BLaER1 treated with 17β-estradiol and CSF1 and Interleukin-3, amounts not matched to agents 10 nM and 100 nM (cell line): ENCODE results near the gene NUP62CL.

Experiments
- H3K27ac ChIP-seq, 11 experiments: shearing (Covaris generic); formaldehyde crosslinking; 2 replicates each; pipeline ENCODE4 v1.8.1; 2022
- H3K27me3 ChIP-seq, 11 experiments: shearing (Covaris generic); formaldehyde crosslinking; 2 replicates each; pipeline ENCODE4 v1.8.1; 2022
- H3K36me3 ChIP-seq, 11 experiments: shearing (Covaris generic); formaldehyde crosslinking; 2 replicates each; pipeline ENCODE4 v1.8.1; 2022
- H3K4me1 ChIP-seq, 10 experiments: shearing (Covaris generic); formaldehyde crosslinking; 2 replicates each; pipeline ENCODE4 v1.8.1; 2022
- H3K4me2 ChIP-seq, 11 experiments: shearing (Covaris generic); formaldehyde crosslinking; 2 replicates each; pipeline ENCODE4 v1.8.1; 2022
- H3K4me3 ChIP-seq, 10 experiments: shearing (Covaris generic); formaldehyde crosslinking; 2 replicates each; pipeline ENCODE4 v1.8.1; 2022
- H3K9ac ChIP-seq, 11 experiments: shearing (Covaris generic); formaldehyde crosslinking; 2 replicates each; pipeline ENCODE4 v1.8.1; 2022
- H3K9me3 ChIP-seq, 11 experiments: shearing (Covaris generic); formaldehyde crosslinking; replicated peaks in 1 of 11; 2 replicates each; pipeline ENCODE4 v1.8.1; 2022
- H4K20me1 ChIP-seq, 11 experiments: shearing (Covaris generic); formaldehyde crosslinking; 2 replicates each; pipeline ENCODE4 v1.8.1; 2022
- Cebpa-rat ChIP-seq, 11 experiments: shearing (Covaris generic); IDR thresholded peaks; 2 replicates each; pipeline ENCODE4 v1.8.1; 2022

The NUP62CL gene, protein sequence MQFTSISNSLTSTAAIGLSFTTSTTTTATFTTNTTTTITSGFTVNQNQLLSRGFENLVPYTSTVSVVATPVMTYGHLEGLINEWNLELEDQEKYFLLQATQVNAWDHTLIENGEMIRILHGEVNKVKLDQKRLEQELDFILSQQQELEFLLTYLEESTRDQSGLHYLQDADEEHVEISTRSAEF

DNA sequence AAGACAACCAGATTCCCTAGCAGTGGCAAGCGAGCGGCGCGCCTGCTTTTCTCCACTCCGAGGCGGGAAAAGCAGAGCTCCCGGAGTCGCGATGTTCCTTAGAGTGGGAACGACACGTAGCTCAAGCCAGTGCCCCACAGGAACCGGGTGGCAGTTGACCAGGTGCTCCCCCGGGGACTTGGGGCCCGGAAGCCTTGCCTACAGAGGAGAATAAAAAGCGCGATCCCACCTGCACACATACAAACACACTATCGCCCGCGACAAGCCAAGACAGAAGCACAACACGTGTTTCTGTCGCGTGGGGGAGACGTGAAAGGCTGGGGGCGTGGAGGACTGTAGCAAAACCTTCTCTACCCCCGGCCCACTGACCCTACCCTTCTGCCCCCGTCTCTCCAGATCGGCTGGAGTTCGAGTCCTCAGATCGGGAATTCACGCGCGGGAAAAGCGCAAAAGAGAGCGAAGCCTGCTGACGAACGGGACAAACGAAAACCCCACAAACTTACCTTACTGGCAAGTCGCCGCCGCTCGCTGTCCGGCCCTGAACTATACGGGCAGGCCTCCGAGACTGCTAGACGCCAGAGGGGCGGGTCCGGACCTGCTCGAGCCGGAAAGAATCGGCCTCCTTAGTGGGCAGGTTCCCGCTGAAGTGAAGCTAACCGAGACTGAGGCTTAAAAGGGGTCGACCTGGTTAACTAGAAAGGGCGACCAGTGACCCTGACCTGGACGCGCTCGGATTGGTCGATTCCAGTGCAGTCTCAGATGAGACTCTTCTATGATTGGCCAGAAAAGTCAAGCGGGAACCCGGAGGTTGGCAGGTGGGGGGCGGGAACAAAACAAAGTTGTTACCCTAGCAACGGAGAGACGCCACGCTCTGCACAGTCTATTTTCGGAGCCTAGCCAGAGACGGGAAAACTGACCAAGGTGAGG, at the start of gene NUP62CL, which contains the start of gene DNAAF6:
TSS of gene NUP62CL (minus strand) at position 664 of the 927 bp plus-strand sequence. CDS start 31,287 bp downstream, outside the sequence.
TSS of gene DNAAF6 (plus strand) at position 842 of the 927 bp plus-strand sequence. CDS start 6,265 bp downstream, outside the sequence.
- H3K9me3 ChIP-seq: peaks cover 0 to 11% (median 0%) of the 10 kb centered on the region in 11 experiments; a peak in 5 of 22 replicates
- H3K4me3 ChIP-seq: peak within 1 kb of the TSS; percentile 51 to 74 (median 64)
- H3K27ac ChIP-seq: peak within 1 kb of the TSS in 1 of 11 experiments; percentile 48; a peak in 1 of 22 replicates
- peaks cover 0 to 7% (median 0%) of the 10 kb centered on the region in 10 experiments; a peak in 3 of 20 replicates for H3K4me1 ChIP-seq
- no peak for TF ChIP-seq Cebpa-rat (IDR thresholded peaks at IDR 0.05)
- H3K36me3 ChIP-seq: no peaks in the 10 kb centered on the region
- H3K9ac ChIP-seq: peak within 1 kb of the TSS; percentile 46 to 71 (median 62); a peak in 21 of 22 replicates
- H3K27me3 ChIP-seq: peaks cover 20 to 79% (median 74%) of the 10 kb centered on the region in 11 experiments
- H4K20me1 ChIP-seq: peaks cover 0 to 3% (median 0%) of the 10 kb centered on the region in 11 experiments; a peak in 1 of 22 replicates
- peak within 1 kb of the TSS; percentile 77 to 90 (median 84) for H3K4me2 ChIP-seq

- peaks cover 0 to 17% (median 4%) of the 10 kb centered on the region in 10 experiments; a peak in 9 of 20 replicates for H3K4me1 ChIP-seq
- H3K36me3 ChIP-seq: no peaks in the 10 kb centered on the region
- peak overlapping the region in 2 of 11 experiments; percentile 7 to 19; a peak in 1 of 22 replicates for H3K27ac ChIP-seq
- peaks cover 45 to 99% (median 88%) of the 10 kb centered on the region in 11 experiments for H3K27me3 ChIP-seq
- H3K9ac ChIP-seq: no peak overlapping the region
- H3K9me3 ChIP-seq: no peaks in the 10 kb centered on the region
- peak overlapping the region in 4 of 11 experiments; percentile 31 to 67 (median 57); a peak in 8 of 22 replicates for H3K4me2 ChIP-seq
- no peaks in the 10 kb centered on the region for H4K20me1 ChIP-seq
- no peak overlapping the region for H3K4me3 ChIP-seq
- no peak for TF ChIP-seq Cebpa-rat (IDR thresholded peaks at IDR 0.05)
These were observed 22.2 kb upstream of the NUP62CL start for GRCh38 chrX:107228486-107228819.

DNA sequence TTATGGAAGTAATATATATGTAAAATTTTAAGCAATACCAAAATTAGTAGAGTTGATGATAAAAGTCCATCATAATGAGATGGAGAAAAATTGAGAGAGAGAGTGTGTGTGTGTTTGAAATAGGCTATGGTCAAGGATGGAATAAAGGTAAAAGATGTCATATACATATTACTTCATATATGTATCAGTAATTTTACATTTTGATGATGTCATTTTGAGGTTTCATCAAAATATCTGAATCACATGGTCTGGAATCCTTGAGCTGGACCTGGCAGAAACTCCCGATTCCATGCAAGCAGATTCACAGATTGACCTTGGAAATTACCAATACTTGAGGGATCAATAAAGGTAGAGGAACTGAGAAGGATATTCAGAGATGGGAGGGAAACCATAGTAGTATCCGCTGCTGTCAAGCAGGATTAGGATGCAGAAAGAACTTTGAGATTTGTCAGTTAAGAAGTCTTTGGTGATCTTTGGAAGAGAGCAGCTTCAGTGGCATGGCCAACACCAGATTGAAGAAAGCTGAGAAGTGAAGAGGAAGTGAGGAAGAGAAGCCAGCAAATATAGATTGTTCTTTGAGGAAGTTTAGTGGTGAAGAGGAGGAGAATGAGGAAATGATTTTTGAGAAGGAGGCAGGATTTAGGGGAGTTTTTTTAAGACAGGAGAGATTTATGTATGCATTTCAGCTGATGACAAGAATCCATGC, 21.7 kb upstream of the NUP62CL start:
- no peak overlapping the region for H3K9ac ChIP-seq
- H3K27ac ChIP-seq: no peak overlapping the region
- H3K27me3 ChIP-seq: peaks cover 45 to 99% (median 88%) of the 10 kb centered on the region in 11 experiments
- H4K20me1 ChIP-seq: no peaks in the 10 kb centered on the region
- peaks cover 0 to 17% (median 4%) of the 10 kb centered on the region in 10 experiments; a peak in 9 of 20 replicates for H3K4me1 ChIP-seq
- H3K9me3 ChIP-seq: no peaks in the 10 kb centered on the region
- H3K4me3 ChIP-seq: no peak overlapping the region
- H3K4me2 ChIP-seq: peak overlapping the region in 3 of 11 experiments; percentile 22 to 67 (median 67); a peak in 5 of 22 replicates
- H3K36me3 ChIP-seq: no peaks in the 10 kb centered on the region
- no peak for TF ChIP-seq Cebpa-rat (IDR thresholded peaks at IDR 0.05)

- no peaks in the 10 kb centered on the region for H4K20me1 ChIP-seq
- H3K27ac ChIP-seq: no peak overlapping the region
- no peak overlapping the region for H3K4me3 ChIP-seq
- no peak overlapping the region for H3K9ac ChIP-seq
- H3K36me3 ChIP-seq: no peaks in the 10 kb centered on the region
- H3K27me3 ChIP-seq: peaks cover 37 to 99% (median 90%) of the 10 kb centered on the region in 11 experiments
- H3K4me1 ChIP-seq: peaks cover 0 to 17% (median 4%) of the 10 kb centered on the region in 10 experiments; a peak in 9 of 20 replicates
- no peak for TF ChIP-seq Cebpa-rat (IDR thresholded peaks at IDR 0.05)
- H3K4me2 ChIP-seq: no peak overlapping the region
- no peaks in the 10 kb centered on the region for H3K9me3 ChIP-seq
These were observed 20.5 kb upstream of the NUP62CL start for GRCh38 chrX:107226757-107227156.

GRCh38 chrX:107213477-107213876, 7.2 kb upstream of the NUP62CL start:
- no peaks in the 10 kb centered on the region for H3K4me1 ChIP-seq
- H3K9ac ChIP-seq: no peak overlapping the region
- peaks cover 59 to 94% (median 81%) of the 10 kb centered on the region in 11 experiments for H3K27me3 ChIP-seq
- H3K4me3 ChIP-seq: no peak overlapping the region
- H3K9me3 ChIP-seq: no peaks in the 10 kb centered on the region
- no peaks in the 10 kb centered on the region for H3K36me3 ChIP-seq
- H3K27ac ChIP-seq: no peak overlapping the region
- peaks cover 0 to 3% (median 0%) of the 10 kb centered on the region in 11 experiments; a peak in 1 of 22 replicates for H4K20me1 ChIP-seq
- TF ChIP-seq Cebpa-rat (IDR thresholded peaks at IDR 0.05): no peak
- no peak overlapping the region for H3K4me2 ChIP-seq

DNA sequence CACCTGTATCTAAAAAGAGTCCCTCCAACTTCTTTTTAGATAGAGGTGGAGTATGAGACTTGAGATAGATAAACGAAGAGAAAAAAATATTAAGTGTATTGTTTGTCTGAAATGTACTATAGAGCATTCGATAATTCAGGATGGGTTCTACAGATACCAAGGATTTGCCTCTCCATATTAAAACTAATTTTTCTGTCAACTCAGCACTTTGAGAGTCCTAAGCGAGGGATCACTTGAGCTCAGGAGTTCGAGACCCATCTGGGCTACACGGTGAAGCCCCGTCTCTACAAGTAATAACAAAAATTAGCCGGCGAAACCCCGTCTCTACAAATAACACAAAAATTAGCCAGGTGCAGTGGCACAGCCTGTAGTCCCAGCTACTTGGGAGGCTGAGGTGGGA, 1.7 kb upstream of the NUP62CL start:
- Histone ChIP-seq H4K20me1 (peaks cover 0 to 3% (median 0%) of the 10 kb centered on the region in 11 experiments; a peak in 1 of 22 replicates), H3K9me3 (peaks cover 0 to 11% (median 0%) of the 10 kb centered on the region in 11 experiments; a peak in 4 of 22 replicates), H3K9ac (no peak overlapping the region), H3K27me3 (peaks cover 26 to 83% (median 73%) of the 10 kb centered on the region in 11 experiments), H3K36me3 (no peaks in the 10 kb centered on the region), H3K4me3 (no peak overlapping the region), H3K4me2 (no peak overlapping the region), H3K27ac (no peak overlapping the region), H3K4me1 (peaks cover 0 to 7% (median 0%) of the 10 kb centered on the region in 10 experiments; a peak in 3 of 20 replicates)
- TF ChIP-seq Cebpa-rat (IDR thresholded peaks at IDR 0.05): no peak

GRCh38 chrX:107207089-107207488, 856 bp upstream of the NUP62CL start:
- Histone ChIP-seq H3K4me3 (no peak overlapping the region), H3K36me3 (no peaks in the 10 kb centered on the region), H3K4me2 (no peak overlapping the region), H3K27me3 (peaks cover 22 to 80% (median 70%) of the 10 kb centered on the region in 11 experiments), H3K9ac (no peak overlapping the region), H3K4me1 (peaks cover 0 to 7% (median 0%) of the 10 kb centered on the region in 10 experiments; a peak in 3 of 20 replicates), H4K20me1 (peaks cover 0 to 3% (median 0%) of the 10 kb centered on the region in 11 experiments; a peak in 1 of 22 replicates), H3K27ac (no peak overlapping the region), H3K9me3 (peaks cover 0 to 11% (median 0%) of the 10 kb centered on the region in 11 experiments; a peak in 4 of 22 replicates)
- no peak for TF ChIP-seq Cebpa-rat (IDR thresholded peaks at IDR 0.05)

DNA sequence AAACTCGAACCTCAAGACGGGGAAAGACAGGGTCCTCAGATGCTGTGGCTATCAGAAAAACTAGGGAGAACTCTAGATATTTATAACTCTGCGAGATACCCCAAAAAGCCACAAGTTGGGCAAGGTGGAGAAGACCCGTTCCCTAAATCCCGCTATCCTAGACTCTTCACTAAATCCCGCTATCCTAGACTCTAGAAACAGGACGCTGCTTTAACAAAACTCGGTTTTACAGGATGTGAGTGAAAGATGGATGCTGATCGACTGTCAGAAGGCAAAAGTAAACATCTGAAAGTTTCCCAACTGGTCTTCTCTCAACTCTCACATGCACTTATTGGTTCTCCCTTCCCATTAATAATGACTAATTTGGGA, 448 bp upstream of the NUP62CL start:
- Histone ChIP-seq H3K27ac (no peak overlapping the region), H3K4me1 (peaks cover 0 to 7% (median 0%) of the 10 kb centered on the region in 10 experiments; a peak in 3 of 20 replicates), H3K9me3 (peaks cover 0 to 11% (median 0%) of the 10 kb centered on the region in 11 experiments; a peak in 5 of 22 replicates), H3K4me2 (peak overlapping the region; percentile 77 to 90 (median 84); a peak in 19 of 22 replicates), H3K36me3 (no peaks in the 10 kb centered on the region), H4K20me1 (peaks cover 0 to 3% (median 0%) of the 10 kb centered on the region in 11 experiments; a peak in 1 of 22 replicates), H3K9ac (no peak overlapping the region), H3K27me3 (peaks cover 20 to 77% (median 68%) of the 10 kb centered on the region in 11 experiments), H3K4me3 (peak overlapping the region; percentile 51 to 74 (median 64); a peak in 14 of 20 replicates)
- no peak for TF ChIP-seq Cebpa-rat (IDR thresholded peaks at IDR 0.05)
